Caco-2 (cell line): ENCODE results near the gene RHPN2. TPM values are rescaled to one million over a fixed set of nuclear protein-coding genes. Genes with fewer than 3 reads are reported as not detected.
"Not testable (repeated sequence)": the region's sequence is repeated elsewhere in the genome, so short reads cannot be mapped to it uniquely, and the experiment has no call there.

ENCODE experiments used
- BruUV-seq: library from RNA; stranded (reverse); fragments of 400-500 nt; replicated peaks from 2 replicates; lab custom pipeline; 2021; lab: Mats Ljungman, UMichigan
- CTCF ChIA-PET: fragments of 300-600 bp; sonication (Branson Sonifier 250); formaldehyde crosslinking; loops from one replicate; lab custom pipeline; 2022; ENCODE audit warnings: antibody characterized with exemption; lab: Charles Lee
- POLR2A ChIA-PET: fragments of 300-600 bp; sonication (Branson Sonifier 250); formaldehyde crosslinking; loops from one replicate; lab custom pipeline; 2022; ENCODE audit warnings: antibody characterized with exemption; lab: Charles Lee
- DNase-seq, 2 experiments: peaks; one replicate each; pipeline versions ENCODE4 v3.0.0 to v3.0.0-alpha.2; 2020 to 2022
- H3K27me3 ChIP-seq: replicated peaks from 2 replicates; pipeline ENCODE4 v1.6.0; 2011; ENCODE audit warnings: low read length; ENCODE audit not compliant: control insufficient read depth, insufficient read depth
- H3K36me3 ChIP-seq: 2 replicates; pipeline ENCODE4 v1.5.1; 2011; ENCODE audit warnings: low read length; ENCODE audit not compliant: control insufficient read depth, insufficient read depth
- H3K4me1 ChIP-seq: fragments of 250-450 bp; sonication (Bioruptor Pico); 2 replicates; pipeline ENCODE4 v1.5.1; 2020; ENCODE audit warnings: mild to moderate bottlenecking
- H3K4me3 ChIP-seq: 2 replicates; pipeline ENCODE4 v1.5.1; 2011; ENCODE audit warnings: low read depth, mild to moderate bottlenecking, control low read depth, low read length
- H3K9me3 ChIP-seq: fragments of 250-450 bp; sonication (Bioruptor Pico); 2 replicates; pipeline ENCODE4 v1.5.1; 2020; ENCODE audit warnings: mild to moderate bottlenecking, moderate library complexity
- H3K27ac Mint-ChIP-seq: one replicate; pipeline ENCODE4 v1.8.0; 2022; ENCODE audit warnings: mixed read lengths; ENCODE audit not compliant: unreplicated experiment
- H3K27me3 Mint-ChIP-seq: one replicate; pipeline ENCODE4 v1.8.0; 2022; ENCODE audit warnings: mixed read lengths; ENCODE audit not compliant: insufficient read depth, unreplicated experiment
- H3K36me3 Mint-ChIP-seq: one replicate; pipeline ENCODE4 v1.8.0; 2022; ENCODE audit warnings: mild to moderate bottlenecking, mixed read lengths; ENCODE audit not compliant: insufficient read depth, unreplicated experiment
- H3K4me1 Mint-ChIP-seq: one replicate; pipeline ENCODE4 v1.8.0; 2022; ENCODE audit warnings: low read depth, mixed read lengths; ENCODE audit not compliant: unreplicated experiment
- H3K4me3 Mint-ChIP-seq: one replicate; pipeline ENCODE4 v1.8.0; 2022; ENCODE audit warnings: mild to moderate bottlenecking, moderate library complexity, mixed read lengths; ENCODE audit not compliant: unreplicated experiment
- H3K9me3 Mint-ChIP-seq: one replicate; pipeline ENCODE4 v1.8.0; 2022; ENCODE audit warnings: mixed read lengths; ENCODE audit not compliant: unreplicated experiment
- intact Hi-C: fragments of 100-400 bp; cut with micrococcal nuclease; formaldehyde crosslinking; loops from one replicate; pipeline ENCODE4 v1.10.0; 2022; ENCODE audit not compliant: unreplicated experiment
- total RNA-seq: library from RNA; stranded (reverse); gene quantifications from 2 replicates; pipeline ENCODE4 v1.2.3, GENCODE V29; 2022
- TF ChIP-seq, protein P1 (sequence below), 2 experiments: fragments of 200-600 bp in 1 of 2; IDR thresholded peaks; 1 replicate in 1 of 2; 2 replicates in 1 of 2; pipeline versions ENCODE4 v1.5.1 to v1.8.0; 2011 to 2022; ENCODE audit warnings: antibody characterized with exemption in 1 of 2, control low read depth in 1 of 2, inconsistent platforms in 1 of 2, low read depth in 1 of 2, low read length in 1 of 2, mild to moderate bottlenecking in 1 of 2, moderate library complexity in 1 of 2; ENCODE audit not compliant: insufficient read depth in 1 of 2, severe bottlenecking in 1 of 2, unreplicated experiment in 1 of 2

RHPN2 gene
- total RNA-seq, 1 experiment from 2014 or later: 69.5 TPM

DNA sequence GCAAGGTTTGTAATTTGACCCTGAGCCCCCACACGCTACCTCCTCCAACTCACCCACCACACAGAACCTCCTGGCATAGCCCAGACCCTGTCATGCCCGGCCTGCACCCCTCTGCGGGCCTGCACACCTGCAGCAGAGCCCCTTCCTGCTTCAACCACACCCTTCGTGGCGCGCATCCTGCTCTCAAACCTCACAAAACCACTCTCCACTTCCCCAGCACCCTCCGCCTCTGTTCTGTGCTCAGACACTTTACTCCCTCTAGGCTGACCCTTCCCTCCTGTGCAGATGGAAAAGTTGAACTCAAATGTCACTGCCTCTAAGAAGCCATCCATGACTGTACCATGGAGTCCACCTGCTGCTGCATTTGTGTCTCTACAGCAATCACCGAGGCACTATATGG, 64.2 kb downstream of the RHPN2 start:
- Histone ChIP-seq H3K36me3 (peaks cover 5% of the 10 kb centered on the region), H3K9me3 (no peaks in the 10 kb centered on the region), H3K4me3 (no peak overlapping the region), H3K27me3 (no peaks in the 10 kb centered on the region), H3K4me1 (0 out of 2 replicates have a peak, but pooled peaks cover 3% of the 10 kb centered on the region)
- TF ChIP-seq, protein P1, sequence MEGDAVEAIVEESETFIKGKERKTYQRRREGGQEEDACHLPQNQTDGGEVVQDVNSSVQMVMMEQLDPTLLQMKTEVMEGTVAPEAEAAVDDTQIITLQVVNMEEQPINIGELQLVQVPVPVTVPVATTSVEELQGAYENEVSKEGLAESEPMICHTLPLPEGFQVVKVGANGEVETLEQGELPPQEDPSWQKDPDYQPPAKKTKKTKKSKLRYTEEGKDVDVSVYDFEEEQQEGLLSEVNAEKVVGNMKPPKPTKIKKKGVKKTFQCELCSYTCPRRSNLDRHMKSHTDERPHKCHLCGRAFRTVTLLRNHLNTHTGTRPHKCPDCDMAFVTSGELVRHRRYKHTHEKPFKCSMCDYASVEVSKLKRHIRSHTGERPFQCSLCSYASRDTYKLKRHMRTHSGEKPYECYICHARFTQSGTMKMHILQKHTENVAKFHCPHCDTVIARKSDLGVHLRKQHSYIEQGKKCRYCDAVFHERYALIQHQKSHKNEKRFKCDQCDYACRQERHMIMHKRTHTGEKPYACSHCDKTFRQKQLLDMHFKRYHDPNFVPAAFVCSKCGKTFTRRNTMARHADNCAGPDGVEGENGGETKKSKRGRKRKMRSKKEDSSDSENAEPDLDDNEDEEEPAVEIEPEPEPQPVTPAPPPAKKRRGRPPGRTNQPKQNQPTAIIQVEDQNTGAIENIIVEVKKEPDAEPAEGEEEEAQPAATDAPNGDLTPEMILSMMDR (IDR thresholded peaks at IDR 0.05; ENCODE audit: insufficient read depth in 1 of 2, low read depth in 1 of 2, low read length in 1 of 2, severe bottlenecking in 1 of 2, unreplicated experiment in 1 of 2): no peak
- ChIA-PET CTCF (no interaction called here), POLR2A (no interaction called here)
- DNase-seq: no peak
- H3K27me3 Mint-ChIP-seq: no peaks in the 10 kb centered on the region
- peak overlapping the region; percentile 12 for H3K4me3 Mint-ChIP-seq
- no peak overlapping the region for H3K27ac Mint-ChIP-seq
- peaks cover 28% of the 10 kb centered on the region for H3K4me1 Mint-ChIP-seq
- H3K9me3 Mint-ChIP-seq: no peaks in the 10 kb centered on the region
- intact Hi-C loops: no loop called here
- H3K36me3 Mint-ChIP-seq: peaks cover 91% of the 10 kb centered on the region
- BruUV-seq: no TSS peak

DNA sequence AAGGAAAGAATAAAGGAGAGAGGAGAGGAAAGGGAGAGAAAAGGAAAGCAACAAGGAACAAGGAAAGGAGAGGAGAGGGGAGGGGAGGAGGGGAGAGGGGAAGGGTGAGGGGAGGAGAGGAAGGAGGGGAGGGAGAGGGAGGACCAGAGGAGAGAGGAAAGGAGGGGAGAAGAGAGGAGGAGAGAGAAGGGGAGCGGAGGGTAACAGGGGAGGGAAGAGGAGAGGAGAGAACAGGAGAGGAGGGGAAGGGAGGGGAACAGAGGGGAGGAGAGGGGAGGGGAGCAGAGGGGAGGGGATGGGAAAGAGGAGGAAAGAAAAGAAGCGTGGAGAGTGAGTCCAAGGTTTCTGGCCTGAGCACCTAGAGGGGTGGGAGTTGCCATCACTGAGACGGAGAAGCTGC, 66.0 kb downstream of the RHPN2 start:
- no peaks in the 10 kb centered on the region for H3K27me3 Mint-ChIP-seq
- H3K4me3 Mint-ChIP-seq: no peak overlapping the region
- H3K4me1 Mint-ChIP-seq: peaks cover 23% of the 10 kb centered on the region
- ChIA-PET POLR2A (no interaction called here), CTCF (no interaction called here)
- H3K36me3 Mint-ChIP-seq: peaks cover 95% of the 10 kb centered on the region
- DNase-seq: no peak
- TF ChIP-seq, protein P1 (IDR thresholded peaks at IDR 0.05; ENCODE audit: insufficient read depth in 1 of 2, low read depth in 1 of 2, low read length in 1 of 2, severe bottlenecking in 1 of 2, unreplicated experiment in 1 of 2): no peak
- no peaks in the 10 kb centered on the region for H3K9me3 ChIP-seq
- no peak overlapping the region for H3K4me3 ChIP-seq
- no peaks in the 10 kb centered on the region for H3K27me3 ChIP-seq
- H3K27ac Mint-ChIP-seq: peak overlapping the region; percentile 39
- no peaks in the 10 kb centered on the region for H3K9me3 Mint-ChIP-seq
- no peaks in the 10 kb centered on the region for H3K4me1 ChIP-seq
- BruUV-seq: no TSS peak
- peaks cover 5% of the 10 kb centered on the region for H3K36me3 ChIP-seq
- intact Hi-C loops: no loop called here

DNA sequence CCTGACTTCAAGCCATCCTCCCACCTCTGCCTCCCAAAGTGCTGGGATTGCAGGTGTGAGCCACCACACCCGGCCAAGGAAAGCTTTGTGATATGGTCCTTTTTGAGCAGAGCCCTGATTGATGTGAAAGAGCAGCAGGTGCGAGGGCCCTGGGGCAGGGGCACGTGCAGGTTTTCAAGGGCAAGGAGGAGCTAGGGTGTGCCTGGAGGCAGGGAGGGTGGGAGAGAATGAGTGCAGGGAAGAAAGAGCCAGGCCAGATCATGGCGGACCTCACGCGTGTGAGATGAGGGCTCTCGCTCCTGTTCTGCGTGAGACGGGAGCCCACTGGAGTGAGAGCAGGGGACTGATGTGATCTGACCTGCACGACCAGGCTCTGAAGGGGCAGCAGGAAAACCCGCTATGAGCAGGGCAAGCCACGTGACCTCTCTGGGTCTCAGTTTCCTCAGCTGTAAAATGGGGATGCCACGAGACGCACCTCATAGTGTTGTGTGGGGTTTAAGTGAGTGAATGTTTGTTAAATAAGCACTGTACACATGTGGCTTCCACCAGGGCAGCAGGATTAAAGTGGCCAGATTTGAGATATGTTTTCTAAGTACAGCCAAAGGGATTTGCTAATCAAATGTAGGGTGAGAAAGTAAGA, 66.9 kb downstream of the RHPN2 start:
- TF ChIP-seq, protein P1 (IDR thresholded peaks at IDR 0.05; ENCODE audit: insufficient read depth in 1 of 2, low read depth in 1 of 2, low read length in 1 of 2, severe bottlenecking in 1 of 2, unreplicated experiment in 1 of 2): no peak
- DNase-seq: no peak
- Mint-ChIP-seq H3K36me3 (peaks cover 95% of the 10 kb centered on the region), H3K27me3 (no peaks in the 10 kb centered on the region), H3K27ac (peak overlapping the region; percentile 39), H3K9me3 (no peaks in the 10 kb centered on the region), H3K4me3 (no peak overlapping the region), H3K4me1 (peaks cover 23% of the 10 kb centered on the region)
- POLR2A ChIA-PET: no interaction called here
- Histone ChIP-seq H3K4me1 (no peaks in the 10 kb centered on the region), H3K27me3 (no peaks in the 10 kb centered on the region), H3K4me3 (no peak overlapping the region), H3K9me3 (no peaks in the 10 kb centered on the region), H3K36me3 (peaks cover 5% of the 10 kb centered on the region)
- CTCF ChIA-PET: no interaction called here
- intact Hi-C loops: no loop called here
- no TSS peak for BruUV-seq

DNA sequence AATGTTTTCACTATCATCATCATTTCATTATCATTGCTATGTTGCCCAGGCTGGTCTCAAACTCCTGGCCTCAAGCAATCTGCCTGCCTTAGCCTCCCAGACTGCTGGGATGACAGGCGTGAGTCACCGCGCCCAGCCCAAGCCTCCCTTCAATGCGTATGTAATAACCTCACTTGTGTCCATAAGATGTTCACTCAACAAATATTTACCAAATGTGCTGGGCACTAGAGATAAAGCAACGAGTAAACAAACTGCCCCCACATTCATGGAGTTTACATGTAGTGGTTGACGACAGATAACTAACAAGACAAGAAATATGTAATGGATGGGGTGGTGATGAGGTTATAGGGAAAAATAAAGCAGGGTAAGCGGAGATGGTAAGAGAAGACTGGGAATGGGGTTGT, 67.6 kb downstream of the RHPN2 start:
- H3K4me3 Mint-ChIP-seq, H3K9me3 Mint-ChIP-seq, H3K4me1 ChIP-seq, intact Hi-C loops, BruUV-seq, H3K27me3 ChIP-seq, H3K36me3 ChIP-seq, H3K27me3 Mint-ChIP-seq, CTCF ChIA-PET, POLR2A ChIA-PET, H3K9me3 ChIP-seq, H3K4me3 ChIP-seq: not testable (repeated sequence)
- peak overlapping the region; percentile 17 for H3K27ac Mint-ChIP-seq
- H3K36me3 Mint-ChIP-seq: peaks cover 95% of the 10 kb centered on the region
- H3K4me1 Mint-ChIP-seq: peaks cover 23% of the 10 kb centered on the region
- peak; percentile 37 to 48 for DNase-seq

DNA sequence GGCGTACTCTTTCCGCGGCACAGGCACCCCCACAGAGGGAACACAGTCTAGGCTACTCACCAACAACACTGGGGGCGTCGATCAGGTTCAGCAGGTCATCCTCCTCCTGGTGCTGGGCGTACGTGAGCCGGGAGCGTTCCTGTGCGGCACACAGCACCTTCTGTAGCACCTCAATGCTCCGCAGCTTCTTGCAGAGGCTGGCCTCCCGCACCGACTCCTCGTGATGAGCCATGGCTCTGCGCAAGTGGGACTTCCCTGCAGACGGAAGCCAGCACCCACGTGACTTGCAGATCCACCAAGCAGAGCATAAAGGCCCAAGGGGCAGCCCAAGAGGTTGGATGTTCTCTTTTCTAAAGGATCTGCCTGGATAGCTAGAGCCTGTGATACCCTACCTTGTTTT, 68.7 kb downstream of the RHPN2 start:
- peaks cover 23% of the 10 kb centered on the region for H3K4me1 Mint-ChIP-seq

More for the DNA sequence above, 68.7 kb downstream of the RHPN2 start:
- H3K4me1 ChIP-seq, H3K4me3 ChIP-seq, H3K4me3 Mint-ChIP-seq, DNase-seq, H3K9me3 ChIP-seq, H3K9me3 Mint-ChIP-seq, H3K27me3 ChIP-seq, H3K27ac Mint-ChIP-seq, BruUV-seq, H3K36me3 ChIP-seq, intact Hi-C loops, H3K27me3 Mint-ChIP-seq, POLR2A ChIA-PET, CTCF ChIA-PET: not testable (repeated sequence)
- H3K36me3 Mint-ChIP-seq: peaks cover 100% of the 10 kb centered on the region
